GM04503 (cell line): ENCODE data around the gene ASCL5.
A peak's percentile ranks its signal among the peaks of the same experiment; 100 is the strongest.

Source experiments
- DNase-seq: peaks from one replicate; pipeline ENCODE4 v3.0.0-alpha.2; 2012; ENCODE audit warnings: low read depth

The ASCL5 gene

DNA sequence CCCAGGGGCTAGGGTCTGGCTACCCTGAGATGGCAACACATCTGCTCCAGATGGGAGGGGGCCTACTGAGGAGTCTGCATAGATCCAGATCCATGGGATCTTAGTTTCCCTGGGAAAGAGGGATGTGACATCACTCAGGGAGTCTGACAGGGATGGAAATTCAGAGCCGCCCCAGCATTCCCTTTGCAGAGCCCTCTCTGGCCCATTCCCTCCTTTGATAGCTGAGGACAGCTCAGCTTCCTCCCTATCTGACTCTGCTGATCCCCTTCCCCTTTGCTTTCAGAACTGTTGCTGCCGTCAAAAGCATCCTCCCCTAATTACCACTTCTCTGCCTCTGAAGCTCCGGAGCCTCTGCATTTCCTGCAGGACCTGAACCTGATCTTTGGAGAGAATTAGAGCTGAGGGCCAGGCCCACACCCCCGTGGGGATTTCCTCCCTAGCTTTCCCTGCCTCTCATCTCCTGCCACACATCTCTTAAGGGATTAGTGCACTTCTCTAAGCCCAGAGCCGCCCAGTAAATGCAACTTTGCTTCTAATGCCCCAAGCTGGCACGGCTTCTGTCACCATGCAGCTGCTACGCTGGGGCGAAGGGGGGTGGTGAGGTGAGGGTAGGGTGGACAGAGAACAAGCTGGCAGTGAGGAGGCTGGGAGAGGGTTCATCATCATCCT, 9.5 kb upstream of the ASCL5 start:
- no peak for DNase-seq

DNA sequence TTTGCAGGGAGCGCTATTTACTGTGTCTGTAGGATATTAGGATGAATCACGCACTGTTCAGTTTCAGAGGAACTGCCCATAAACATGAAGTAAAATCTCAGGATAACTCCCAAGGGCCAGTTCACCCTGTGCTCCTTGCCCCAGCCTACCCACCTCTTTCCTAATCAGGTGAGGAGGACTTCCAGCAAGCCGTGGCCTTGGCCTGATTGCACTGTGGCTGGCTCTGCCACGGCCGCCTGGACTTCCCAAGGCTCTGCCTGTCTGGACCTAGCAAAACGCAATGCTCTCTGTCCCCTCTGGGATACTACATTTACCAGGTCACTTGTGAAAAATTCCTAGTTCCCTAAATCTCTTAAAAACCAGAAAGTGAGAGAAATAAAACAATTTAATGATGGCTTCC, 7.4 kb upstream of the ASCL5 start:
- DNase-seq, result no peak

- DNase-seq, result no peak
Measured at GRCh38 chr1:201131398-201131797, 4.4 kb upstream of the ASCL5 start.

DNA sequence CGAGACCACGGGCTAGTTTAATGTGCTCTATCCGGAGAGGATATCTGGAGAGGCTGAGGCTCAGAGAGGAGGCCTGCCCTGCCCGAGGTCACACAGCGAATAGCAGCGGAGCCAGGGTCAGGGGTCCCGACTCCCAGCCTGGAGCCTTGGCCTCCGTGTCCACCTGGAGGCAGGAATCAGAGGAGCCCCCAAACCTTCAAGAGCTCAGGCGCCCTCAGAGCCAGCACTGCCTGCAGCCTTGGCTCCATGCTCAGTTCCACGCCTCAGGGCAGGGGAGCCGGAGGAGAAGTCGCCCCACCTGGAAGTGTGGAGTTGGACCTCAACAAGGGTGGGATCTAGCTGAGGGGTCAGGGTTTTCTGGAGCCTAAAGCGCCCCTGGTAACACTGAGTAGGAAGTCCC, 2.0 kb upstream of the ASCL5 start:
- no peak for DNase-seq

GRCh38 chr1:201128476-201128875, 1.5 kb upstream of the ASCL5 start:
- DNase-seq, result no peak

DNA sequence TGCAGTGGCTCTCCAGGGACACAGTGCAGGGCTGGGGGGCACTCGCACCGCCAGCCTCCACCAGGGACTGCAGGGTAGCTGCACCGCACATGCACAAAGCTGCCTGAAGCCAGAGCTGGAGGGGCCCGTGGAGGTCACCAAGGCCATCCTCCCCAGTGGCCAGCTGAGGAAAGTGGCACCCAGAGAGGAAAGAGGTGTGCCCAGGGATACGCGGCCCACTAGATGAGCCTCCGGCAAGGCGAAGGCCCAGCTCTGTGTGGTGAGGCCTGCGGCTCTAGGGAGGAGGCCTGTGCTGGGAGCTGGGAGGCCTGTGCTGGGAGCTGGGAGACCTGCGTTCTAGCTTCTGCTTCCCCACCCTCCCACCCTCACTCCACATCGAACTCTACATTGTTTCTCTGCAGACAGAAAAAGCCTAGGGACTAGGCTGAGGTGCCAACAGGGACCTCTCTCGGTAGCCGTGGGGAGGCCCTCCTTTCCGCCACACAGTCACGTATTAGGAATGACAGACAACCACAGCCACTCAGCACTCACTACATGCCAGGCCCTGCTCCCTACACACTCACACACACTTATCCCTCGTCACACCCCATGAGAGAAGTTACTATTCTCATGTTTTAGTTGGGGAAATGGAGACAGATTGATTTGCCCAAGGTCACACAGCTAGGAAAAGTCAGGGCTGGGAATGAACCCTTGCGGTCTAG, 921 bp upstream of the ASCL5 start:
- DNase-seq, result no peak

GRCh38 chr1:201126463-201126831, 537 bp downstream of the ASCL5 start:
- no peak for DNase-seq

GRCh38 chr1:201125800-201126199, 1.2 kb downstream of the ASCL5 start:
- DNase-seq, result no peak

DNA sequence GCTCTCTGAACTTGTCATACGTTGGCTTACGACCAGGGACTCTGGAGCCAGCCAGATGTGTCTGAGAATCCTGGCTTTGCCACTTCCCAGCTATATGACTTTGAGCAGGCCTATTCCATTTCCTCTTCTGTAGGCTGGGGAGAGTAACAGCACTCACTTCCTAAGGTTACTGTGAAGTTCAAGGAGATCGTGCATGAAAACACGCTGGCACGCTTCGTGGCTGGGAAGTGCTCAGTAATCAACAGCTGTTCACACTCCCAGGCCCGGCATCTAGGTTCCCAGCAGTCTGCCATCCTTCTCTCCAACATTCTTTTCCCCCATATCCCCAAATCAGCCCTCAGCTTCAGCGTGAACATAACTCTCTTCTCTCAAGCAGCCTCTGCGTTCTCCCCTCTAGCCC, 2.0 kb downstream of the ASCL5 start:
- no peak for DNase-seq

- DNase-seq, result no peak
Measured at GRCh38 chr1:201123866-201124265, 3.1 kb downstream of the ASCL5 start.

GRCh38 chr1:201122321-201122957, 4.5 kb downstream of the ASCL5 start:
- no peak for DNase-seq

DNA sequence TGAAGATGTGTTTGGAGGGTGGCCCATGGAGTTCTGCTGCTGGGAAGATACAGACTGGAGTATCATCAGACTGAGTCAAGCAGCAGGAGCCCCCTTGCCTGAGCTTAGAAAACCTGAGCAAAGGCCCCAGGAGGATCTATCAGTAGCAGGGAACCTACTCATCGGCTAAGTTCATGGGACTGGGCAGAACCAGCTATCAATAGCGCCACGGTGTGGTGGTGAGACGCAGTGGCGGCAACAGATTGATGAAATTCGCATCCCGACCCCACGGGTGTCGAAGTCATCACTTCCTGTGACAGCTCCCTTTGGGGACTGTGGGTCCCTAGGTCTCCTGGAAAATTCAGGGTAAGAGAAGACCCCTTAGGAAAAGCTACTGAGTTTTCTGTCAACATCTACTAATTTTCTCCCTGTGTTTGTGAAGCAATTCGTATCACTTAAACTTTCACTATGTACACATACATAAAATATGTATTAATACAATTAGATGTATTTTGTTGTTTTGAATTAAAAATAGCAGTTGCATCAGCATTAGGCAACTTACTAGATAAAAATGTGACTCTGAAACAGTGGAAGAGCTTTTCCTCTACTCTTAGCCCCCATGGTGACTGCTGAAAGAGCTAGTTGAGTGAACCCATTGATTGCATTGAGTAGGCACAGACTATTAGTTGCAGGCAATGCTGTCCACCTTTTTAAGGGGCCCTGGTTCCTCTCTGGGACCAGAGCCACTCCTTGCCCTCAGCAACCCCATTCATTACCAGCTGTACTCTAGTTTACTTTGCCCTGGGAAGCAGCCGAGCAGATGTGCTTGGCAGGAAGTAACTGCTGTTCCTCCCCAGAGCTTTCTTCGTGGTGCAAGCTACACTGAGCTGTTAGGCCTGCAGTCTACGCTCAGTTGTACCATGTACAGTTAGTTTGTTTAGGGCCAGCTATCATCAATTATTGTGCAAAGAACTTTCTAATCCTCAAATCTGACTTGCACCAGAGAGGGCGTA, 7.5 kb downstream of the ASCL5 start:
- DNase-seq, result no peak

DNA sequence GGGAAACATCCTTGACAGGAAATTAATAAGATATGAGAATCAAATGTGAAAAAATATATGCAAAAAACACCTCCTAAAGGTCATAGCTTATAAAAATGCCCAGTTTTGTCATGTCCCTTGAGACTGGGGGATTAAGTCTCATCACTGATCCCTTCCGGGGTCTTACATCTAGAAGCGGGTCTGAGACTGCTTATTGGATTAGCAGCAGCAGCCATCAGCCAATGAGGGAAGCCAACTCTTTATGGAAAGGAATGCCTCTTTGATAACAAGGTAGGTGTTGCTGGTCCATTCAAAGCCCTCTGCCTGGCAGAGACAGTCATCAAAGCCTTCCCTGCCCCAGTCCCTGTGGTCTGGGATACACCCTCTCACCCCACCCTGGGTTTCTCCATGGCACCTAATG, 10.9 kb downstream of the ASCL5 start:
- DNase-seq, result no peak

GRCh38 chr1:201115390-201115937, 11.5 kb downstream of the ASCL5 start:
- DNase-seq, result no peak

GRCh38 chr1:201114245-201115131, 12.5 kb downstream of the ASCL5 start:
- peak; percentile 65 for DNase-seq

- DNase-seq, result no peak
Measured at GRCh38 chr1:201113451-201114244, 13.3 kb downstream of the ASCL5 start.

- DNase-seq, result no peak
Measured at GRCh38 chr1:201112926-201113325, 14.1 kb downstream of the ASCL5 start.

GRCh38 chr1:201112173-201112731, 14.7 kb downstream of the ASCL5 start, which contains the start of gene CACNA1S:
TSS of gene CACNA1S (minus strand) at chr1:201112426. CDS start at chr1:201112339, 87 bp downstream.
- DNase-seq, result no peak

GRCh38 chr1:201111672-201112071, 15.3 kb downstream of the ASCL5 start:
- no peak for DNase-seq

DNA sequence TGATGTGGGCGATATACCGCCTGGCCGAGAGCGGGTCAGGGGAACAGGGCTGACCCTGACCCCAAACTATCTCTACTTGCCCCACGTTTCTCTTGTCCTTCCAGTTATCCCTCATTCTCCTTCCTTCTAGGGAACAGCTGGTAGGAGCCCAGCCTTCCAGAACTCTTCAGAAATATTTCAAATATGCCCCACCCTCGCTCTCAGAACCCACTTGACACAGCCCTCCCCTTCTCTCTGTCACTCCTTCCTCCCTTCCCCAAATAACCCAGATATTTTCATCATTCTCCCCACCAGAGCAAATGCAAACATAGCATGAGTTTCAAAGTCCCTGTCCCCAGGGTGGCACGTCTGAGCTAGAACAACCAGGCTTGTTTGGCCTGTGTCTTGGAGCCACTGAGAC, 15.8 kb downstream of the ASCL5 start:
- DNase-seq, result no peak
